Occipital lobe (tissue), 2 donors: ENCODE measurements around the gene PICALM. TPM values are rescaled to one million over a fixed set of nuclear protein-coding genes. Genes with fewer than 3 reads are reported as not detected.
"Not testable (repeated sequence)": the region's sequence is repeated elsewhere in the genome, so short reads cannot be mapped to it uniquely, and the experiment has no call there.

Experiments
- DNase-seq: peaks from one replicate; lab custom pipeline; 2025; lab: John Stamatoyannopoulos, UW
- total RNA-seq: library from RNA; depleted of rRNA; stranded (reverse); fragments of >200 nt; gene quantifications from one replicate; pipeline ENCODE4 v1.2.3, GENCODE V29; 2014

The PICALM gene
- total RNA-seq, 1 donor from 2014 or later = 1,141 TPM

- peak; percentile 11 for DNase-seq
Observed at GRCh38 chr11:85941380-85941973, 127.4 kb downstream of the PICALM start.

- no peak for DNase-seq
Observed at GRCh38 chr11:85939099-85940015, 129.5 kb downstream of the PICALM start.

- DNase-seq = no peak
Observed at GRCh38 chr11:85937835-85938234, 131.0 kb downstream of the PICALM start.

- no peak for DNase-seq
Observed at GRCh38 chr11:85935751-85936150, 133.1 kb downstream of the PICALM start.

- no peak for DNase-seq
Observed at GRCh38 chr11:85934596-85935169, 134.2 kb downstream of the PICALM start.

- no peak for DNase-seq
Observed at GRCh38 chr11:85930879-85931366, 138.0 kb downstream of the PICALM start.

GRCh38 chr11:85926653-85927214 lies 142.2 kb downstream of the PICALM start:
- not testable (repeated sequence) for DNase-seq

GRCh38 chr11:85923455-85923854 lies 145.4 kb downstream of the PICALM start:
- no peak for DNase-seq

- no peak for DNase-seq
Observed at GRCh38 chr11:85922367-85922766, 146.5 kb downstream of the PICALM start.

- DNase-seq = no peak
Observed at GRCh38 chr11:85918910-85919794, 149.7 kb downstream of the PICALM start.

GRCh38 chr11:85914425-85914824 lies 154.5 kb downstream of the PICALM start:
- DNase-seq = no peak

- DNase-seq = no peak
Observed at GRCh38 chr11:85913513-85913912, 155.4 kb downstream of the PICALM start.

- DNase-seq = no peak
Observed at GRCh38 chr11:85912414-85912813, 156.5 kb downstream of the PICALM start.

Other genes with a start within 250 kb of the PICALM start
- not detected for gene CCDC83, start 213.7 kb downstream of the PICALM start, total RNA-seq
- 23.1 TPM for gene EED, start 175.7 kb upstream of the PICALM start, total RNA-seq
- 57.9 TPM for gene HIKESHI, start 233.2 kb upstream of the PICALM start, total RNA-seq